Lung (tissue), 12 donors: Measurements from ENCODE around the gene LRRK2. TPM values are rescaled to one million over a fixed set of nuclear protein-coding genes. Genes with fewer than 3 reads are reported as not detected.

Experiments used
- ATAC-seq: fragments of 200-7000 bp; cut with Tn5 transposase; one replicate; pipeline ENCODE4 v1.9.1; 2020; ENCODE audit warnings: moderate number of reproducible peaks; ENCODE audit not compliant: insufficient read depth, low FRiP score
- DNase-seq, 3 donors: peaks; one replicate each; pipeline ENCODE4 v3.0.0-alpha.2; 2013 to 2017
- H3K27ac ChIP-seq, 2 donors: one replicate each; pipeline ENCODE4 v1.5.1; 2013; ENCODE audit warnings: mild to moderate bottlenecking in 2 of 2, moderate library complexity in 2 of 2, control low read depth in 1 of 2, inconsistent platforms in 1 of 2, low read depth in 1 of 2, low read length in 1 of 2
- H3K27me3 ChIP-seq, 3 donors: one replicate each; pipeline ENCODE4 v1.5.1; 2013; ENCODE audit warnings: low read length in 2 of 3; ENCODE audit not compliant: control insufficient read depth in 3 of 3, insufficient read depth in 3 of 3
- H3K36me3 ChIP-seq, 4 donors: one replicate each; pipeline ENCODE4 v1.5.1; 2013; ENCODE audit warnings: low read length in 4 of 4, mild to moderate bottlenecking in 1 of 4, moderate library complexity in 1 of 4; ENCODE audit not compliant: control insufficient read depth in 4 of 4, insufficient read depth in 4 of 4
- H3K4me1 ChIP-seq, 5 donors: one replicate each; pipeline ENCODE4 v1.5.1; 2013; ENCODE audit warnings: low read length in 5 of 5, mild to moderate bottlenecking in 2 of 5, moderate library complexity in 1 of 5; ENCODE audit not compliant: control insufficient read depth in 5 of 5, insufficient read depth in 5 of 5
- H3K4me3 ChIP-seq: one replicate; pipeline ENCODE4 v1.5.1; 2013; ENCODE audit warnings: mild to moderate bottlenecking, control low read depth, moderate library complexity
- H3K9ac ChIP-seq, 2 donors: one replicate each; pipeline ENCODE4 v1.5.1; 2013; ENCODE audit warnings: low read length in 2 of 2, control low read depth in 1 of 2; ENCODE audit not compliant: insufficient read depth in 1 of 2
- H3K9me3 ChIP-seq, 4 donors: one replicate each; pipeline ENCODE4 v1.5.1; 2013; ENCODE audit warnings: low read length in 3 of 4, mild to moderate bottlenecking in 1 of 4, moderate library complexity in 1 of 4; ENCODE audit not compliant: control insufficient read depth in 4 of 4, insufficient read depth in 3 of 4
- CTCF ChIP-seq: IDR thresholded peaks from 2 replicates; pipeline ENCODE4 v1.5.1; 2012; ENCODE audit warnings: mild to moderate bottlenecking; ENCODE audit errors: control extremely low read depth, extremely low read depth
- WGBS, 2 donors: extraction: QIAGEN DNeasy Blood & Tissue Kit; methylation state at CpG; one replicate each; pipeline ENCODE4 v1.1.7; 2013; 5-methylcytosine and 5-hydroxymethylcytosine counted together
- polyA plus RNA-seq, 2 donors: library from polyadenylated mRNA; stranded (reverse); fragments of 200-250 nt; gene quantifications; one replicate each; pipeline ENCODE4 v1.2.1, GENCODE V29; 2013
- total RNA-seq, 2 donors: library from RNA; depleted of rRNA in 1 of 2; stranded (reverse); fragments of >200 nt in 1 of 2; gene quantifications; one replicate each; pipeline ENCODE4 v1.2.1, GENCODE V29; 2014 to 2021
- donor health status: control.
- donor health status: control.
- donor health status: Bipolar disorder and iron deficiency.
- donor health status: healthy.
- donor health status: DM: yes; HTN: yes; CAD: no.

LRRK2 gene
- total and polyA plus RNA-seq, 4 donors, result 74.3 to 276 (median 193) TPM

- Histone ChIP-seq H3K27me3 (no peaks in the 10 kb centered on the region), H3K4me3 (no peak overlapping the region), H3K36me3 (no peaks in the 10 kb centered on the region), H3K27ac (no peak overlapping the region), H3K9me3 (no peaks in the 10 kb centered on the region), H3K4me1 (no peaks in the 10 kb centered on the region), H3K9ac (no peak overlapping the region)
- no peak for TF ChIP-seq CTCF
- DNase-seq (no peak), ATAC-seq (no peak)
- WGBS, 2 donors, result 67 to 86% methylated on average over 2 of the region's 2 CpGs
Measured at GRCh38 chr12:40390980-40391379, 166.2 kb downstream of the LRRK2 start.

GRCh38 chr12:40393026-40393425 lies 168.2 kb downstream of the LRRK2 start:
- no peak overlapping the region for H3K27ac ChIP-seq
- no peaks in the 10 kb centered on the region for H3K9me3 ChIP-seq
- DNase-seq, result no peak
- no peak overlapping the region for H3K4me3 ChIP-seq
- no peak overlapping the region for H3K9ac ChIP-seq
- H3K4me1 ChIP-seq, result no peaks in the 10 kb centered on the region
- TF ChIP-seq CTCF, result no peak
- no peaks in the 10 kb centered on the region for H3K36me3 ChIP-seq
- ATAC-seq, result no peak
- no peaks in the 10 kb centered on the region for H3K27me3 ChIP-seq

GRCh38 chr12:40399656-40400055 lies 174.9 kb downstream of the LRRK2 start:
- H3K36me3 ChIP-seq, result no peaks in the 10 kb centered on the region
- no peak overlapping the region for H3K9ac ChIP-seq
- no peak for DNase-seq
- H3K4me1 ChIP-seq, result no peaks in the 10 kb centered on the region
- 68 to 89% methylated on average over 3 of the region's 3 CpGs for WGBS, 2 donors
- TF ChIP-seq CTCF, result no peak
- H3K4me3 ChIP-seq, result no peak overlapping the region
- no peaks in the 10 kb centered on the region for H3K9me3 ChIP-seq
- H3K27ac ChIP-seq, result no peak overlapping the region
- H3K27me3 ChIP-seq, result no peaks in the 10 kb centered on the region
- no peak for ATAC-seq

GRCh38 chr12:40405419-40405818 lies 180.6 kb downstream of the LRRK2 start:
- Histone ChIP-seq H3K27ac (no peak overlapping the region), H3K9ac (no peak overlapping the region), H3K4me1 (no peaks in the 10 kb centered on the region), H3K9me3 (no peaks in the 10 kb centered on the region), H3K27me3 (no peaks in the 10 kb centered on the region), H3K4me3 (no peak overlapping the region), H3K36me3 (no peaks in the 10 kb centered on the region)
- no peak for DNase-seq
- 85 to 93% methylated on average over 8 of the region's 8 CpGs for WGBS, 2 donors
- no peak for ATAC-seq
- no peak for TF ChIP-seq CTCF
